Neural progenitor cell (in vitro differentiated cells): ENCODE measurements around the gene IL4I1. TPM values are rescaled to one million over a fixed set of nuclear protein-coding genes. Genes with fewer than 3 reads are reported as not detected.

Experiments
- DNase-seq: peaks from one replicate; pipeline ENCODE4 v3.0.0-alpha.2; 2016; ENCODE audit warnings: low spot score
- H2AFZ ChIP-seq: fragments of 200-600 bp; sonication (generic); replicated peaks from 2 replicates; pipeline ENCODE4 v1.6.1; 2016; ENCODE audit warnings: antibody characterized with exemption
- H3F3A ChIP-seq: fragments of 200-600 bp; sonication (generic); 2 replicates; pipeline ENCODE4 v1.6.1; 2016; ENCODE audit warnings: antibody characterized with exemption, low read depth
- H3K27ac ChIP-seq: fragments of 200-600 bp; sonication (generic); 2 replicates; pipeline ENCODE4 v1.5.1; 2016; ENCODE audit warnings: mild to moderate bottlenecking
- H3K27me3 ChIP-seq: fragments of 200-600 bp; sonication (generic); 2 replicates; pipeline ENCODE4 v1.6.1; 2016; ENCODE audit warnings: mild to moderate bottlenecking, moderate library complexity
- H3K36me3 ChIP-seq: fragments of 200-600 bp; sonication (generic); 2 replicates; pipeline ENCODE4 v1.5.1; 2016
- H3K4me1 ChIP-seq: fragments of 200-600 bp; sonication (generic); 2 replicates; pipeline ENCODE4 v1.6.1; 2016; ENCODE audit warnings: mixed run types
- H3K4me2 ChIP-seq: fragments of 200-600 bp; sonication (generic); 2 replicates; pipeline ENCODE4 v1.6.1; 2016
- H3K4me3 ChIP-seq: fragments of 200-600 bp; sonication (generic); 2 replicates; pipeline ENCODE4 v1.5.1; 2016
- H3K79me2 ChIP-seq: fragments of 200-600 bp; sonication (generic); 2 replicates; pipeline ENCODE4 v1.6.1; 2016; ENCODE audit warnings: low read depth
- H3K9ac ChIP-seq: fragments of 200-600 bp; sonication (generic); 2 replicates; pipeline ENCODE4 v1.6.1; 2016
- H3K9me3 ChIP-seq: fragments of 200-600 bp; sonication (generic); 2 replicates; pipeline ENCODE4 v1.5.1; 2016; ENCODE audit warnings: low read depth
- H4K20me1 ChIP-seq: fragments of 200-600 bp; sonication (generic); 2 replicates; pipeline ENCODE4 v1.6.1; 2016; ENCODE audit warnings: low read depth
- H3K27ac Mint-ChIP-seq: 3 replicates; pipeline ENCODE4 v1.8.0; 2021; ENCODE audit warnings: mixed read lengths
- H3K27me3 Mint-ChIP-seq: 2 replicates; pipeline ENCODE4 v1.8.0; 2022; ENCODE audit warnings: low read depth, mild to moderate bottlenecking, inconsistent platforms, moderate library complexity, mixed read lengths; ENCODE audit not compliant: insufficient read depth
- H3K36me3 Mint-ChIP-seq: 3 replicates; pipeline ENCODE4 v1.8.0; 2021; ENCODE audit warnings: mixed read lengths
- H3K4me1 Mint-ChIP-seq: 3 replicates; pipeline ENCODE4 v1.8.0; 2021; ENCODE audit warnings: mixed read lengths
- H3K4me3 Mint-ChIP-seq: 3 replicates; pipeline ENCODE4 v1.8.0; 2021; ENCODE audit warnings: mild to moderate bottlenecking, moderate library complexity, mixed read lengths
- H3K9me3 Mint-ChIP-seq: 3 replicates; pipeline ENCODE4 v1.8.0; 2020; ENCODE audit warnings: mixed read lengths
- EZH2 ChIP-seq: fragments of 200-600 bp; sonication (generic); IDR thresholded peaks from 2 replicates; pipeline ENCODE4 v1.6.1; 2017; ENCODE audit warnings: antibody characterized with exemption, mild to moderate bottlenecking, moderate library complexity
- EZH2phosphoT487 ChIP-seq: fragments of 200-600 bp; sonication (generic); IDR thresholded peaks from 2 replicates; pipeline ENCODE4 v1.6.1; 2017; ENCODE audit warnings: antibody characterized with exemption
- total RNA-seq: library from RNA; depleted of rRNA; stranded (reverse); fragments of >200 nt; gene quantifications from 2 replicates; pipeline ENCODE4 v1.2.3, GENCODE V29; 2015; ENCODE audit warnings: low replicate concordance
- TF ChIP-seq, protein P1 (sequence below): fragments of 200-600 bp; sonication (generic); IDR thresholded peaks from 2 replicates; pipeline ENCODE4 v1.5.1; 2017; ENCODE audit warnings: antibody characterized with exemption, mild to moderate bottlenecking

Gene IL4I1
- total RNA-seq, 1 donor from 2014 or later = not detected

GRCh38 chr19:49845414-49845813 is 51.3 kb downstream of the IL4I1 start:
- peaks cover 31% of the 10 kb centered on the region for H3K36me3 Mint-ChIP-seq
- TF ChIP-seq EZH2 (no peak), EZH2phosphoT487 (no peak)
- TF ChIP-seq, protein P1, sequence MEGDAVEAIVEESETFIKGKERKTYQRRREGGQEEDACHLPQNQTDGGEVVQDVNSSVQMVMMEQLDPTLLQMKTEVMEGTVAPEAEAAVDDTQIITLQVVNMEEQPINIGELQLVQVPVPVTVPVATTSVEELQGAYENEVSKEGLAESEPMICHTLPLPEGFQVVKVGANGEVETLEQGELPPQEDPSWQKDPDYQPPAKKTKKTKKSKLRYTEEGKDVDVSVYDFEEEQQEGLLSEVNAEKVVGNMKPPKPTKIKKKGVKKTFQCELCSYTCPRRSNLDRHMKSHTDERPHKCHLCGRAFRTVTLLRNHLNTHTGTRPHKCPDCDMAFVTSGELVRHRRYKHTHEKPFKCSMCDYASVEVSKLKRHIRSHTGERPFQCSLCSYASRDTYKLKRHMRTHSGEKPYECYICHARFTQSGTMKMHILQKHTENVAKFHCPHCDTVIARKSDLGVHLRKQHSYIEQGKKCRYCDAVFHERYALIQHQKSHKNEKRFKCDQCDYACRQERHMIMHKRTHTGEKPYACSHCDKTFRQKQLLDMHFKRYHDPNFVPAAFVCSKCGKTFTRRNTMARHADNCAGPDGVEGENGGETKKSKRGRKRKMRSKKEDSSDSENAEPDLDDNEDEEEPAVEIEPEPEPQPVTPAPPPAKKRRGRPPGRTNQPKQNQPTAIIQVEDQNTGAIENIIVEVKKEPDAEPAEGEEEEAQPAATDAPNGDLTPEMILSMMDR = no peak
- H3K4me3 Mint-ChIP-seq = no peak overlapping the region
- no peak overlapping the region for H2AFZ ChIP-seq
- peaks cover 6% of the 10 kb centered on the region for H3K27me3 Mint-ChIP-seq
- no peaks in the 10 kb centered on the region for H3K4me1 ChIP-seq
- peak overlapping the region; percentile 14 for H3K27ac ChIP-seq
- no peak for DNase-seq
- H3K4me2 ChIP-seq = no peak overlapping the region
- peaks cover 29% of the 10 kb centered on the region for H3F3A ChIP-seq
- H3K27me3 ChIP-seq = no peaks in the 10 kb centered on the region
- no peaks in the 10 kb centered on the region for H4K20me1 ChIP-seq
- H3K4me1 Mint-ChIP-seq = peaks cover 5% of the 10 kb centered on the region
- H3K79me2 ChIP-seq = peaks cover 21% of the 10 kb centered on the region
- no peaks in the 10 kb centered on the region for H3K9me3 ChIP-seq
- peaks cover 15% of the 10 kb centered on the region for H3K9me3 Mint-ChIP-seq
- no peaks in the 10 kb centered on the region for H3K36me3 ChIP-seq
- H3K27ac Mint-ChIP-seq = no peak overlapping the region
- no peak overlapping the region for H3K4me3 ChIP-seq
- no peak overlapping the region for H3K9ac ChIP-seq

DNA sequence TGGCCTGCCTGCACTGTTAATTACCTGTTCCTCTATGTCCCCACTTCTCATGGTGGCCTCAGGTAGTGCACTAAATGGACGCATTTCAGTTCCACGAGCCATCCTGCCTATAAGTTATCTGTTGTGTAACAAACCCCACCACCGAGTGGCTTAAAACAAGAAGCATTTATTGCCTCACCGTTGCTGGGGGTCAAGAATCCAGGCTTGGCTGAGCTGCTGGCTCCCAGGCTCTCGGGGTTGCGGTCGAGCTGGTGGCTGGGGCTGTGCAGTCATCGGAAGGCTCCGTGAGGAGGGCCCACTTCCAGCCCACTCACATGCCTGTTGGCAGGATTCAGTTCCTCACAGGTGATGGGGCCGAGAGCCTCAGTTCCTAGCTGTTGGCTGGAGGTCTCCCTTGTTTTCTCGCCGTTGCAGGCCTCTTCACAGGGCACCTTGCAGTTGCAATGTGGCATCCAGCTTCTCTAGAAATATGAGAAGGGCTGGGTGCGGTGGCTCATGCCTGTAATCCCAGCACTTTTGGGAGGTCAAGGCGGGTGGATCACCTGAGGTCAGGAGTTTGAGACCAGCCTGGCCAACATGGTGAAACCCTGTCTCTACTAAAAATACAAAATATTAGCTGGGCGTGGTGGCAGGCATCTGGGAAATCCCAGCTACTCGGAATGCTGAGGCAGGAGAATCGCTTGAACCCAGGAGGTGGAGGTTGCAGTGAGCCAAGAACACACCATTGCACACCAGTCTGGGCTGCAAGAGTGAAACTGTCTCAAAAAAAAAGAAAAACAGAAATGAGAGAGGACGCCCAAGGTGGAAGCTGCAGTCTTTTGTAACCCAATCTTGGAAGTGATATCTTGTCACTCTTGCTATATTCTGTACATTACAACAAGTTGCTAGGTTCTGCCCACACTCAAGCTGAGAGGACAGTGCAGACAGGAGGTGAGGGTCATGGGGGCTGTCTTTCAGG is 52.3 kb downstream of the IL4I1 start:
- Histone ChIP-seq H3K79me2 (peaks cover 12% of the 10 kb centered on the region), H3K36me3 (no peaks in the 10 kb centered on the region), H3K4me3 (no peak overlapping the region), H3K4me1 (no peaks in the 10 kb centered on the region), H3K27me3 (no peaks in the 10 kb centered on the region), H4K20me1 (no peaks in the 10 kb centered on the region), H3K9me3 (no peaks in the 10 kb centered on the region), H3K27ac (no peak overlapping the region), H2AFZ (no peak overlapping the region), H3K9ac (no peak overlapping the region), H3F3A (peaks cover 21% of the 10 kb centered on the region), H3K4me2 (no peak overlapping the region)
- H3K36me3 Mint-ChIP-seq = peaks cover 31% of the 10 kb centered on the region
- H3K27ac Mint-ChIP-seq = no peak overlapping the region
- peaks cover 9% of the 10 kb centered on the region for H3K9me3 Mint-ChIP-seq
- TF ChIP-seq, protein P1 = no peak
- TF ChIP-seq EZH2 (no peak), EZH2phosphoT487 (no peak)
- no peak for DNase-seq
- H3K4me3 Mint-ChIP-seq = no peak overlapping the region
- peaks cover 6% of the 10 kb centered on the region for H3K27me3 Mint-ChIP-seq
- peaks cover 2% of the 10 kb centered on the region for H3K4me1 Mint-ChIP-seq

DNA sequence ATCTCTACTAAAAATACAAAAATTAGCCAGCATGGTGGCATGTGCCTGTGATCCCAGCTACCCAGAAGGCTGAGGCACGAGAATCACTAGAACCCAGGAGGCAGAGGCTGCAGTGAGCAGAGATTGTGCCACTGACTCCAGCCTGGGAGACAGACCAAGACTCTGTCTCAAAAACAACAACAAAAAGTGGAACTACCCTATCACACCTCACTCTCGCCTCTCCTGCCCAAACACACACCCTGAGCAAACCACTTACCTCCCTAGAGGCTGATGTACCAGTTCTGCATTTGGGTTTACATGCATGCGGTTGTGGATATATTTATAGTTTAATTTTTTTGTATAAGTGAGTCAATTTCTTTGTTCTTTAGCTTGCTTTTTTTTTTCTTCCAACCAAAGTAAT is 53.4 kb downstream of the IL4I1 start:
- H3K36me3 ChIP-seq = no peaks in the 10 kb centered on the region
- H3K36me3 Mint-ChIP-seq = peaks cover 32% of the 10 kb centered on the region
- no peak overlapping the region for H3K27ac ChIP-seq
- H3K4me1 Mint-ChIP-seq = peaks cover 2% of the 10 kb centered on the region
- H3K27me3 Mint-ChIP-seq = no peaks in the 10 kb centered on the region
- no peaks in the 10 kb centered on the region for H3K27me3 ChIP-seq
- no peak overlapping the region for H3K4me3 Mint-ChIP-seq
- no peak overlapping the region for H3K9ac ChIP-seq
- H3K27ac Mint-ChIP-seq = no peak overlapping the region
- no peak overlapping the region for H3K4me3 ChIP-seq
- H4K20me1 ChIP-seq = no peaks in the 10 kb centered on the region
- no peak overlapping the region for H3K4me2 ChIP-seq
- TF ChIP-seq EZH2 (no peak), EZH2phosphoT487 (no peak)
- TF ChIP-seq, protein P1 = no peak
- no peaks in the 10 kb centered on the region for H3K9me3 ChIP-seq
- no peaks in the 10 kb centered on the region for H3K4me1 ChIP-seq
- peaks cover under 1% of the 10 kb centered on the region for H3K79me2 ChIP-seq
- H2AFZ ChIP-seq = no peak overlapping the region
- peaks cover 21% of the 10 kb centered on the region for H3F3A ChIP-seq
- H3K9me3 Mint-ChIP-seq = peaks cover 1% of the 10 kb centered on the region
- no peak for DNase-seq
